Tibial nerve (tissue), 4 donors: ENCODE measurements around the gene ITGB3BP. TPM values are rescaled to one million over a fixed set of nuclear protein-coding genes. Genes with fewer than 3 reads are reported as not detected.

ENCODE experiments used
- DNase-seq, 2 donors: peaks; one replicate each; pipeline ENCODE4 v3.0.0-alpha.2; 2019; ENCODE audit warnings: low spot score in 2 of 2
- H3K27ac ChIP-seq, 4 donors: fragments of 200-600 bp; sonication (generic) in 3 of 4; one replicate each; pipeline ENCODE4 v1.5.1; 2017 to 2019; ENCODE audit warnings: mild to moderate bottlenecking in 1 of 4
- H3K27me3 ChIP-seq, 2 donors: fragments of 200-600 bp; sonication (generic) in 1 of 2; one replicate each; pipeline versions ENCODE4 v1.5.1 to v1.6.0; 2017 to 2019
- H3K36me3 ChIP-seq, 3 donors: fragments of 200-600 bp; sonication (generic); one replicate each; pipeline ENCODE4 v1.5.1; 2018 to 2019
- H3K4me1 ChIP-seq, 4 donors: fragments of 200-600 bp; sonication (generic) in 3 of 4; one replicate each; pipeline ENCODE4 v1.5.1; 2017 to 2019
- H3K4me3 ChIP-seq, 4 donors: fragments of 200-600 bp; sonication (generic) in 3 of 4; one replicate each; pipeline ENCODE4 v1.5.1; 2017 to 2019; ENCODE audit warnings: mild to moderate bottlenecking in 1 of 4, moderate library complexity in 1 of 4
- H3K9me3 ChIP-seq, 4 donors: fragments of 200-600 bp; sonication (generic) in 3 of 4; one replicate each; pipeline ENCODE4 v1.5.1; 2017 to 2019
- EP300 ChIP-seq, 2 donors: sonication (generic); formaldehyde crosslinking; IDR thresholded peaks; one replicate each; pipeline ENCODE4 v1.6.1; 2017; ENCODE audit warnings: antibody characterized with exemption in 2 of 2, mild to moderate bottlenecking in 1 of 2
- POLR2A ChIP-seq, 2 donors: fragments of 450-650 bp; IDR thresholded peaks; one replicate each; pipeline ENCODE4 v1.6.1; 2017; ENCODE audit warnings: antibody characterized with exemption in 2 of 2, mild to moderate bottlenecking in 2 of 2, moderate library complexity in 2 of 2
- WGBS, 2 donors: methylation state at CpG; one replicate each; pipeline ENCODE4 v1.1.5; 2018; 5-methylcytosine and 5-hydroxymethylcytosine counted together
- total RNA-seq, 4 donors: library from RNA; depleted of rRNA; stranded (reverse); fragments of >200 nt; gene quantifications; one replicate each; pipeline ENCODE4 v1.1.0, GENCODE V29; 2016
- TF ChIP-seq, protein P1 (sequence below), 5 experiments: fragments of 200-600 bp in 3 of 5; fragments of 450-650 bp in 2 of 5; sonication (generic) in 3 of 5; IDR thresholded peaks; one replicate each; pipeline ENCODE4 v1.5.1; 2016 to 2019; ENCODE audit warnings: antibody characterized with exemption in 5 of 5, mild to moderate bottlenecking in 3 of 5, moderate library complexity in 2 of 5

Gene ITGB3BP
- total RNA-seq, 4 donors from 2014 or later, result 11.5 to 38.0 (median 18.7) TPM

DNA sequence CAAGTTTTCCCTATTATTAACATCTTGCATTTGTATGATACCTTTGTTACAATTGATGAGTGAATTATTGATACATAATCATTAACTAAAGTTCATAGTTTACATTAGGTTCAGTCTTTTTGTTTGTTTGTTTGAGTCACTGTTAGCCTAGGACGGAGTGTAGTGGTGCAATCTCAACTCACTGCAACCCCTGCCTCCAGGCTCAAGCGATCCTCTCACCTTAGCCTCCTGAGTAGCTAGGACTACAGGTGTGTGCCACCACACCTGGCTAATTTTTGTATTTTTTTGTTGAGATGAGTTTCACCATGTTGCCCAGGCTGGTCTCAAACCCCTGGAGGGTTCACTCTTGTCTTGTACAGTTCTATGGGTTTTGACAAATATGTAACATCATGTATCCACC lies 36.3 kb upstream of the ITGB3BP start:
- no peaks in the 10 kb centered on the region for H3K4me1 ChIP-seq
- peaks cover 0 to 27% (median 0%) of the 10 kb centered on the region in 3 donors for H3K36me3 ChIP-seq
- H3K27me3 ChIP-seq, result no peaks in the 10 kb centered on the region
- no peak overlapping the region for H3K4me3 ChIP-seq
- DNase-seq, result no peak
- 96 to 98% methylated on average over 2 of the region's 2 CpGs for WGBS, 2 donors
- TF ChIP-seq, protein P1, sequence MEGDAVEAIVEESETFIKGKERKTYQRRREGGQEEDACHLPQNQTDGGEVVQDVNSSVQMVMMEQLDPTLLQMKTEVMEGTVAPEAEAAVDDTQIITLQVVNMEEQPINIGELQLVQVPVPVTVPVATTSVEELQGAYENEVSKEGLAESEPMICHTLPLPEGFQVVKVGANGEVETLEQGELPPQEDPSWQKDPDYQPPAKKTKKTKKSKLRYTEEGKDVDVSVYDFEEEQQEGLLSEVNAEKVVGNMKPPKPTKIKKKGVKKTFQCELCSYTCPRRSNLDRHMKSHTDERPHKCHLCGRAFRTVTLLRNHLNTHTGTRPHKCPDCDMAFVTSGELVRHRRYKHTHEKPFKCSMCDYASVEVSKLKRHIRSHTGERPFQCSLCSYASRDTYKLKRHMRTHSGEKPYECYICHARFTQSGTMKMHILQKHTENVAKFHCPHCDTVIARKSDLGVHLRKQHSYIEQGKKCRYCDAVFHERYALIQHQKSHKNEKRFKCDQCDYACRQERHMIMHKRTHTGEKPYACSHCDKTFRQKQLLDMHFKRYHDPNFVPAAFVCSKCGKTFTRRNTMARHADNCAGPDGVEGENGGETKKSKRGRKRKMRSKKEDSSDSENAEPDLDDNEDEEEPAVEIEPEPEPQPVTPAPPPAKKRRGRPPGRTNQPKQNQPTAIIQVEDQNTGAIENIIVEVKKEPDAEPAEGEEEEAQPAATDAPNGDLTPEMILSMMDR (IDR thresholded peaks at IDR 0.05), result no peak
- TF ChIP-seq EP300 (IDR thresholded peaks at IDR 0.05) (no peak), POLR2A (IDR thresholded peaks at IDR 0.05) (no peak)
- H3K27ac ChIP-seq, result no peak overlapping the region
- no peaks in the 10 kb centered on the region for H3K9me3 ChIP-seq

DNA sequence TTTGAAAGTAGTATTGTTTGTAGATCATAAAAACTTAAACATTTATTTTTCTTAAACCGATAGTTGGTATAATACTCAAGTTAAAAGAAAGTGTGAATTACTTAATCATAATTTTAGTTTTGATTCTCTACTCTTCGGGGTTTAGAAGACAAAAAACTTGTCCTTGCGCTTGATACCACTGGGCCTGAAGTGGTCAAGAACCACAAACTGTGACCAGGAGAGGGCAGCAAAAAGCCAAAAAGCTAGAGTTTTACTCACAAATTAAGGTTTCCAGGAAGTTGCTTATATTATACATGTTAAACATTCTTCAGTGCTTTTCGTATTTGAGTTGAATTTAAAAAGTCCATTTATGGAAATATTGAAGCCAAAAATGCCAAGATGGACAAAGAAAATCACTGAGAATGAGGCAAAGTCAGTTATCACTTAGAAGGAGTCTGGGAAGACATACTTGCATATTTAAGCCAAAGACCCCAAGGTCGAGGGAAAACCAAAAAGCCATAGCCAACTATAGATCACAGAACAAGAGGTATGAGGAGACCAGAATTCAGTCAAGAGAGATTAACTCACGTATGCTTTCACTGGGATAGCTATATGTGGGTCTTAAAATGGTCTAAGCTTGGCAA lies 34.5 kb upstream of the ITGB3BP start:
- Histone ChIP-seq H3K9me3 (no peaks in the 10 kb centered on the region), H3K4me3 (no peak overlapping the region), H3K4me1 (no peaks in the 10 kb centered on the region), H3K27me3 (no peaks in the 10 kb centered on the region), H3K27ac (no peak overlapping the region), H3K36me3 (peaks cover 0 to 35% (median 0%) of the 10 kb centered on the region in 3 donors)
- no peak for DNase-seq
- 68 to 74% methylated on average over 6 of the region's 6 CpGs for WGBS, 2 donors
- TF ChIP-seq EP300 (IDR thresholded peaks at IDR 0.05) (no peak), POLR2A (IDR thresholded peaks at IDR 0.05) (no peak)
- TF ChIP-seq, protein P1 (IDR thresholded peaks at IDR 0.05), result peak in 2 of 5 experiments; percentile 20 to 28

DNA sequence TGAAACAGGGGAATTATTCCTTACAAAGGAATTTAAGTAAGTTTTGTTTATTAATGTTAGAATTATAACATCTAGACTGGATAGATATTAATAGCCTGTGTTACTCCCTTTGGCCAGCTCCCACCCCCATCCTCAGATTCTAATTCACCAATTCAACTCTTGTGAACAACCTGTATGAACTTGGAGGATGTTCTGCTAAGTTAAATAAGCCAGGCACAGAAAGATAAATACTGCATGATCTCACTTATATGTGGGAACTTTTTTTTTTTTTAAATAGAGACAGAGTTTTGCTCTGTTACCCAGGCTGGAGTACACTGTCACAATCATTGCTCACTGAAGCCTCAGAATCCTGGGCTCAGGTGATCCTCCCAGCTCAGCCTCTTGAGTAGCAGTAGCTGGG lies 32.5 kb upstream of the ITGB3BP start:
- no peak for DNase-seq
- TF ChIP-seq, protein P1 (IDR thresholded peaks at IDR 0.05), result no peak
- TF ChIP-seq POLR2A (IDR thresholded peaks at IDR 0.05), result no peak
- no peak for TF ChIP-seq EP300 (IDR thresholded peaks at IDR 0.05)

DNA sequence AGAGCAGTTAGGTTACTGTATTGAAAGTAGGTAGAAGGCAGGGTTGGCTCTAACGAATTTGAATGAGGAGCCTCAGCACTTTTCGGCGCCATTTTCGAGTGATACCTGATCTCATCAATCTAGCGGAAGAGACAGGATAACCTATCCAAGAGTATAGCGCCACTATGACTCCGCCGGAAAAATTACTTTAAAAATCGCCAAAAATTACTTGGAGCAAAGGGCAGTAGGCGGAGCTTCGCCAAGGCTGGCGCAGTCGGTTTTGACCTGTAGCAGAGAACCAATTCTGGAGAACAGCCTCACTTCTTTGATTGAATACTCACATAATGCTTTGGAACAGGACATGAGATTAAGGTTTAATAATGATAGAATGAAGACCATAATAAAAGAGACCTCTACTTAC lies 25.9 kb upstream of the ITGB3BP start:
- peaks cover 0 to 62% (median 0%) of the 10 kb centered on the region in 3 donors for H3K36me3 ChIP-seq
- TF ChIP-seq EP300 (IDR thresholded peaks at IDR 0.05), result no peak
- TF ChIP-seq, protein P1 (IDR thresholded peaks at IDR 0.05), result no peak
- no peak for TF ChIP-seq POLR2A (IDR thresholded peaks at IDR 0.05)
- no peaks in the 10 kb centered on the region for H3K27me3 ChIP-seq
- no peak overlapping the region for H3K4me3 ChIP-seq
- H3K4me1 ChIP-seq, result no peaks in the 10 kb centered on the region
- H3K9me3 ChIP-seq, result no peaks in the 10 kb centered on the region
- WGBS, 2 donors, result 89 to 94% methylated on average over 13 of the region's 13 CpGs
- no peak for DNase-seq
- H3K27ac ChIP-seq, result peak overlapping the region in 1 of 4 donors; percentile 59

More for the DNA sequence above, 32.5 kb upstream of the ITGB3BP start:
- peaks cover 0 to 43% (median 0%) of the 10 kb centered on the region in 3 donors for H3K36me3 ChIP-seq
- no peaks in the 10 kb centered on the region for H3K27me3 ChIP-seq
- no peak overlapping the region for H3K27ac ChIP-seq
- no peak overlapping the region for H3K4me3 ChIP-seq
- H3K4me1 ChIP-seq, result no peaks in the 10 kb centered on the region
- H3K9me3 ChIP-seq, result no peaks in the 10 kb centered on the region

DNA sequence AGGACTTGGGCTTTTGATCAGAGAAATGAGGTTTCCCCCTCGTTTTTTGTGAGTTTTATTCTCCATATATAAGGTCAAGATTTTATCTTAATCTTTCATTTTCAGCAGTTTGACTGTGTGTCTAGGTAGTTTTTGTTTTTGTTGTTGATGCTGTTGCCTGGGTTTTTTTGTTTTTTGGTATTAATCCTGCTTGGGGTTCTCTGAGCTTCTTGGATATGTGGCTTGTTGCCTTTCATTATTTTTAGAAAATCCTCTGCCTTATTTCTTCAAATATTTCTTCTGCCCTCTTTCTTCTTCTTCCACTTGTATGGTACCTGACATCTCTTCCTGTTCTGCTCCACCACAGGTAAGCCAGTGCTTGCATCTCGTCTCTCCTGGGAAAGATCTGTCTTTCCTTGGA lies 25.3 kb upstream of the ITGB3BP start:
- Histone ChIP-seq H3K4me1 (no peaks in the 10 kb centered on the region), H3K27ac (peak overlapping the region in 2 of 4 donors; percentile 5 to 59)
- WGBS, 2 donors, result 89 to 91% methylated on average over 2 of the region's 2 CpGs

More for the DNA sequence above, 25.3 kb upstream of the ITGB3BP start:
- TF ChIP-seq, protein P1 (IDR thresholded peaks at IDR 0.05), result no peak
- no peak for TF ChIP-seq EP300 (IDR thresholded peaks at IDR 0.05)
- no peak for TF ChIP-seq POLR2A (IDR thresholded peaks at IDR 0.05)
- no peak for DNase-seq
- Histone ChIP-seq H3K4me3 (no peak overlapping the region), H3K36me3 (peaks cover 0 to 62% (median 0%) of the 10 kb centered on the region in 3 donors), H3K27me3 (no peaks in the 10 kb centered on the region), H3K9me3 (no peaks in the 10 kb centered on the region)
